Medulla oblongata (tissue), 1 donor: ENCODE measurements around the gene TPTE.
"Not testable (repeated sequence)": the region's sequence is repeated elsewhere in the genome, so short reads cannot be mapped to it uniquely, and the experiment has no call there.

Experiments
- DNase-seq: peaks from one replicate; pipeline ENCODE4 v3.0.0-alpha.2; 2015; ENCODE audit errors: extremely low spot score

TPTE gene

GRCh38 chr21:10521091-10521598 is at the start of gene TPTE:
Gene TPTE (plus strand): TSS chr21:10521583. CDS start chr21:10538724, 17,141 bp downstream.
- no peak for DNase-seq

- DNase-seq = not testable (repeated sequence)
Measured at GRCh38 chr21:10471999-10472398, 49.4 kb upstream of the TPTE start.

GRCh38 chr21:10477794-10478193 is 43.6 kb upstream of the TPTE start:
- DNase-seq = not testable (repeated sequence)

GRCh38 chr21:10479875-10480274 is 41.5 kb upstream of the TPTE start:
- DNase-seq = not testable (repeated sequence)

GRCh38 chr21:10484864-10485263 is 36.5 kb upstream of the TPTE start:
- DNase-seq = not testable (repeated sequence)

- DNase-seq = not testable (repeated sequence)
Measured at GRCh38 chr21:10490453-10490852, 30.9 kb upstream of the TPTE start.

- DNase-seq = no peak
Measured at GRCh38 chr21:10511116-10511515, 10.3 kb upstream of the TPTE start.

GRCh38 chr21:10516889-10517288 is 4.5 kb upstream of the TPTE start:
- not testable (repeated sequence) for DNase-seq

- not testable (repeated sequence) for DNase-seq
Measured at GRCh38 chr21:10517904-10518303, 3.5 kb upstream of the TPTE start.

GRCh38 chr21:10521835-10522500 is 585 bp downstream of the TPTE start:
- not testable (repeated sequence) for DNase-seq

- no peak for DNase-seq
Measured at GRCh38 chr21:10539956-10540355, 18.6 kb downstream of the TPTE start.

- not testable (repeated sequence) for DNase-seq
Measured at GRCh38 chr21:10544376-10544775, 23.0 kb downstream of the TPTE start.

GRCh38 chr21:10547868-10548267 is 26.5 kb downstream of the TPTE start:
- not testable (repeated sequence) for DNase-seq

- DNase-seq = not testable (repeated sequence)
Measured at GRCh38 chr21:10548331-10548954, 27.1 kb downstream of the TPTE start.

GRCh38 chr21:10570803-10571202 is 49.4 kb downstream of the TPTE start:
- DNase-seq = not testable (repeated sequence)

GRCh38 chr21:10574531-10575310 is 53.3 kb downstream of the TPTE start:
- DNase-seq = not testable (repeated sequence)

GRCh38 chr21:10575311-10575667 is 53.9 kb downstream of the TPTE start:
- no peak for DNase-seq

- DNase-seq = not testable (repeated sequence)
Measured at GRCh38 chr21:10578910-10579309, 57.5 kb downstream of the TPTE start.

GRCh38 chr21:10589115-10589514 is 67.7 kb downstream of the TPTE start:
- not testable (repeated sequence) for DNase-seq

- not testable (repeated sequence) for DNase-seq
Measured at GRCh38 chr21:10607074-10607473, 85.7 kb downstream of the TPTE start.

- not testable (repeated sequence) for DNase-seq
Measured at GRCh38 chr21:10614285-10614684, 92.9 kb downstream of the TPTE start.

- DNase-seq = not testable (repeated sequence)
Measured at GRCh38 chr21:10616061-10616460, 94.7 kb downstream of the TPTE start.
